Measurements from ENCODE around the gene CDC42EP4.
"Not testable (repeated sequence)": the region's sequence is repeated elsewhere in the genome, so short reads cannot be mapped to it uniquely, and the experiment has no call there.

Gene CDC42EP4

GRCh38 chr17:73337330-73337710 is 25.5 kb upstream of the CDC42EP4 start:
- no peak for TF ChIP-seq ZNF274 (IDR thresholded peaks at IDR 0.05; ENCODE audit: low read depth, low read length)
- H3K4me3 ChIP-seq (ENCODE audit: low read length), result no peak overlapping the region

- no peak overlapping the region for H3K4me3 ChIP-seq (ENCODE audit: low read length)
- TF ChIP-seq ZNF274 (IDR thresholded peaks at IDR 0.05; ENCODE audit: low read depth, low read length), result no peak
Observed at GRCh38 chr17:73336408-73337329, 24.9 kb upstream of the CDC42EP4 start.

- no peak overlapping the region for H3K4me3 ChIP-seq (ENCODE audit: low read length)
- no peak for TF ChIP-seq ZNF274 (IDR thresholded peaks at IDR 0.05; ENCODE audit: low read depth, low read length)
Observed at GRCh38 chr17:73335591-73336407, 24.0 kb upstream of the CDC42EP4 start.

- no peak for TF ChIP-seq ZNF274 (IDR thresholded peaks at IDR 0.05; ENCODE audit: low read depth, low read length)
- H3K4me3 ChIP-seq (ENCODE audit: low read length), result no peak overlapping the region
Observed at GRCh38 chr17:73334771-73335513, 23.1 kb upstream of the CDC42EP4 start.

- H3K4me3 ChIP-seq (ENCODE audit: low read length), result not testable (repeated sequence)
Observed at GRCh38 chr17:73333445-73333844, 21.6 kb upstream of the CDC42EP4 start.

DNA sequence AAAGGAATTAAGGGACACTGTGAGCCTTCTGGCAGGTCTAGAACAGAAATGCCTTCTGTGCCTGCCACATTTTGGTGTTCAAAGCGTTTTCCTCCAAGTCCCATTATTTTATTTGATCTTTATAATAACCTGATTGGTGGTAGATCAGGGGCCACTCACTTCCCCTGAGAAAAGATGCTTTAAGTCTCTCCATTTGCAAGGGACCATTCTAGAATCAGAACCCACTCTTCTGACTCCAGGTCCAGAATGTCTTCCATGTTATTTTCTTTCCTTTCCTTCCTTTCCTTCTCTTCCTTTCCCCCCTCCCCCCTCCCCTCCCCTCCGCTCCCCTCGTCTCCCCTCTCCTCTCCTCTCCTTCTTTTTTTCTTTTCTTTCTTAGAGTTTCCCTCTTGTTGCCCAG is 19.3 kb upstream of the CDC42EP4 start:
- no peak overlapping the region for H3K4me3 ChIP-seq (ENCODE audit: low read length)
- TF ChIP-seq ZNF274 (IDR thresholded peaks at IDR 0.05; ENCODE audit: low read depth, low read length), result no peak

- no peak for TF ChIP-seq ZNF274 (IDR thresholded peaks at IDR 0.05; ENCODE audit: low read depth, low read length)
- H3K4me3 ChIP-seq (ENCODE audit: low read length), result no peak overlapping the region
Observed at GRCh38 chr17:73327676-73328075, 15.9 kb upstream of the CDC42EP4 start.

- no peak overlapping the region for H3K4me3 ChIP-seq (ENCODE audit: low read length)
- no peak for TF ChIP-seq ZNF274 (IDR thresholded peaks at IDR 0.05; ENCODE audit: low read depth, low read length)
Observed at GRCh38 chr17:73325527-73325842, 13.7 kb upstream of the CDC42EP4 start.

- TF ChIP-seq ZNF274 (IDR thresholded peaks at IDR 0.05; ENCODE audit: low read depth, low read length), result no peak
- no peak overlapping the region for H3K4me3 ChIP-seq (ENCODE audit: low read length)
Observed at GRCh38 chr17:73324711-73325526, 13.1 kb upstream of the CDC42EP4 start.

DNA sequence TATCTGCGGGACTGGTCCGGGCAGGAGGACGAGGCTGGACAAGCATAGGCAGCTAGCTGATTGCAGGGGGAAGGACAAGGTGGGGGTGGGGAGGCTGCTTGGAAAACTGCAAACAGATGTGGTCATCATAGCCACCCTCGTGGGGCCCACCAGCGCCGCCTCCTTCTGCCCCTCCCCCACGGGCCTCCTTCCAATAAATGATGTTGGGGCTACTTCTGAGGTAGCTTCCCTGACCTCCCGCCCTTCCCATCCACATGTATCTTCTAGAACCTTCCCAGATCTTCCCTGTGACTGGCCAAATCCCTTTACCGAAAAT is 12.3 kb upstream of the CDC42EP4 start:
- TF ChIP-seq ZNF274 (IDR thresholded peaks at IDR 0.05; ENCODE audit: low read depth, low read length), result no peak
- no peak overlapping the region for H3K4me3 ChIP-seq (ENCODE audit: low read length)

- H3K4me3 ChIP-seq (ENCODE audit: low read length), result no peak overlapping the region
- no peak for TF ChIP-seq ZNF274 (IDR thresholded peaks at IDR 0.05; ENCODE audit: low read depth, low read length)
Observed at GRCh38 chr17:73323409-73324159, 11.8 kb upstream of the CDC42EP4 start.

GRCh38 chr17:73320601-73321264 is 8.9 kb upstream of the CDC42EP4 start:
- no peak overlapping the region for H3K4me3 ChIP-seq (ENCODE audit: low read length)
- no peak for TF ChIP-seq ZNF274 (IDR thresholded peaks at IDR 0.05; ENCODE audit: low read depth, low read length)

DNA sequence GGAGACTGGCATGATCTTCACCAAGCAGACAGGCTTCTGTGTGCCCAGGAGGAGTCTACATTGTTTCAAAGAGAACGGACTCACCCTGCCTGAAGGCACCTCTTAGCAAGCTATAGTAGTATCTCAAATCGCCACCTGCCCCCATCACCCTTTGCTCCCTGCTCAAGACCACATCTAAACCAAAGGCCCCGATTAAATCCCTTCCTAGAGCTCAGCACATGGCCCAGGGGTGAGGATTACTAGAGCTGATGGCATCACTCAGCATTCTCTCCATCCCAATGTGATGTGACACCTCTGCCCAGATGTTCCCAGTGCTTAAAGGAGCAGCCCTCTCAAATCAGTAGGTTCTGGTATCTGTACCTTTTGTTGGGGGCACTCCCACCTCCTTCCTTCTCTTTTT is 8.0 kb upstream of the CDC42EP4 start:
- H3K4me3 ChIP-seq (ENCODE audit: low read length), result no peak overlapping the region
- TF ChIP-seq ZNF274 (IDR thresholded peaks at IDR 0.05; ENCODE audit: low read depth, low read length), result no peak

Data from GM08714 (cell line).